DOHH2 (cell line): ENCODE data around the gene SORBS1.

Experiments
- H3F3A ChIP-seq: fragments of 200-600 bp; sonication (generic), shearing (Covaris generic); 2 replicates; pipeline ENCODE4 v1.6.0; 2016; ENCODE audit warnings: antibody characterized with exemption, mild to moderate bottlenecking; ENCODE audit not compliant: control insufficient read depth, insufficient read depth
- H3K27ac ChIP-seq: fragments of 200-600 bp; sonication (generic); 2 replicates; pipeline ENCODE4 v1.5.1; 2014; ENCODE audit warnings: low read depth, mild to moderate bottlenecking, low read length, moderate library complexity
- H3K27me3 ChIP-seq: fragments of 200-600 bp; sonication (generic); 2 replicates; pipeline ENCODE4 v1.6.1; 2014; ENCODE audit warnings: mild to moderate bottlenecking, low read length, mixed read lengths; ENCODE audit not compliant: control insufficient read depth
- H3K36me3 ChIP-seq: fragments of 200-600 bp; sonication (generic); 2 replicates; pipeline ENCODE4 v1.6.1; 2014; ENCODE audit warnings: mild to moderate bottlenecking, low read length, moderate library complexity, mixed read lengths; ENCODE audit not compliant: control insufficient read depth
- H3K4me1 ChIP-seq: fragments of 200-600 bp; sonication (generic); 2 replicates; pipeline ENCODE4 v1.6.1; 2014; ENCODE audit warnings: mild to moderate bottlenecking, low read length, mixed read lengths; ENCODE audit not compliant: control insufficient read depth
- H3K4me2 ChIP-seq: fragments of 200-600 bp; sonication (generic); 2 replicates; pipeline ENCODE4 v1.6.0; 2014; ENCODE audit warnings: mild to moderate bottlenecking, low read length, moderate library complexity
- H3K4me3 ChIP-seq: fragments of 200-600 bp; sonication (generic); 2 replicates; pipeline ENCODE4 v1.5.1; 2014; ENCODE audit warnings: mild to moderate bottlenecking, low read length, mixed read lengths
- H3K79me2 ChIP-seq: fragments of 200-600 bp; sonication (generic); 2 replicates; pipeline ENCODE4 v1.6.1; 2014; ENCODE audit warnings: mild to moderate bottlenecking, low read length, mixed read lengths; ENCODE audit not compliant: control insufficient read depth
- H3K9me2 ChIP-seq: fragments of 200-600 bp; sonication (generic); replicated peaks from 2 replicates; pipeline ENCODE4 v1.6.1; 2014; ENCODE audit warnings: mild to moderate bottlenecking, low read length, mixed read lengths; ENCODE audit not compliant: control insufficient read depth
- H3K9me3 ChIP-seq: fragments of 200-600 bp; sonication (generic); 2 replicates; pipeline ENCODE4 v1.6.1; 2014; ENCODE audit warnings: antibody characterized with exemption, low read length, mixed read lengths; ENCODE audit not compliant: control insufficient read depth, insufficient read depth
- H4K20me1 ChIP-seq: fragments of 200-600 bp; sonication (generic); 2 replicates; pipeline ENCODE4 v1.6.0; 2014; ENCODE audit warnings: low read depth, mild to moderate bottlenecking, antibody characterized with exemption, low read length, moderate library complexity; ENCODE audit not compliant: control insufficient read depth, insufficient read depth
- CTCF ChIP-seq: fragments of 200-600 bp; sonication (generic); IDR thresholded peaks from one replicate; pipeline ENCODE4 v1.5.1; 2014; ENCODE audit warnings: antibody characterized with exemption, mild to moderate bottlenecking, low read depth, low read length; ENCODE audit not compliant: poor library complexity, severe bottlenecking
- EZH2phosphoT487 ChIP-seq: fragments of 200-600 bp; sonication (generic); IDR thresholded peaks from 2 replicates; pipeline ENCODE4 v1.6.1; 2017; ENCODE audit warnings: borderline replicate concordance, mild to moderate bottlenecking, antibody characterized with exemption, low read length, moderate library complexity, mixed read lengths

Gene SORBS1

GRCh38 chr10:95509251-95509650 lies 51.9 kb downstream of the SORBS1 start:
- no peaks in the 10 kb centered on the region for H3F3A ChIP-seq
- no peaks in the 10 kb centered on the region for H4K20me1 ChIP-seq
- no peak overlapping the region for H3K4me3 ChIP-seq
- H3K9me2 ChIP-seq, result no peaks in the 10 kb centered on the region
- H3K27me3 ChIP-seq, result peaks cover 9% of the 10 kb centered on the region; the same call in 1 of the 2 replicates
- no peak overlapping the region for H3K4me2 ChIP-seq
- no peaks in the 10 kb centered on the region for H3K36me3 ChIP-seq
- H3K4me1 ChIP-seq, result no peaks in the 10 kb centered on the region
- H3K79me2 ChIP-seq, result no peaks in the 10 kb centered on the region
- no peak for TF ChIP-seq EZH2phosphoT487
- no peaks in the 10 kb centered on the region for H3K9me3 ChIP-seq
- H3K27ac ChIP-seq, result no peak overlapping the region

- no peak overlapping the region for H3K4me2 ChIP-seq
- H3K4me3 ChIP-seq, result no peak overlapping the region
- H3F3A ChIP-seq, result no peaks in the 10 kb centered on the region
- no peaks in the 10 kb centered on the region for H3K9me2 ChIP-seq
- H3K79me2 ChIP-seq, result no peaks in the 10 kb centered on the region
- TF ChIP-seq EZH2phosphoT487 (no peak), CTCF (no peak)
- no peak overlapping the region for H3K27ac ChIP-seq
- H3K9me3 ChIP-seq, result no peaks in the 10 kb centered on the region
- H3K27me3 ChIP-seq, result 0 out of 2 replicates have a peak, but pooled peaks cover 7% of the 10 kb centered on the region
- no peaks in the 10 kb centered on the region for H4K20me1 ChIP-seq
- H3K36me3 ChIP-seq, result no peaks in the 10 kb centered on the region
- H3K4me1 ChIP-seq, result no peaks in the 10 kb centered on the region
Measured at GRCh38 chr10:95508730-95509129, 52.4 kb downstream of the SORBS1 start.

- H3F3A ChIP-seq, result no peaks in the 10 kb centered on the region
- no peak for TF ChIP-seq CTCF
- no peak for TF ChIP-seq EZH2phosphoT487
- no peaks in the 10 kb centered on the region for H3K4me1 ChIP-seq
- no peak overlapping the region for H3K4me2 ChIP-seq
- H3K27me3 ChIP-seq, result 0 out of 2 replicates have a peak, but pooled peaks cover 3% of the 10 kb centered on the region
- no peaks in the 10 kb centered on the region for H3K36me3 ChIP-seq
- no peak overlapping the region for H3K4me3 ChIP-seq
- no peaks in the 10 kb centered on the region for H3K9me2 ChIP-seq
- H3K9me3 ChIP-seq, result no peaks in the 10 kb centered on the region
- no peak overlapping the region for H3K27ac ChIP-seq
- H4K20me1 ChIP-seq, result no peaks in the 10 kb centered on the region
- no peaks in the 10 kb centered on the region for H3K79me2 ChIP-seq
Measured at GRCh38 chr10:95506056-95506737, 55.0 kb downstream of the SORBS1 start.

GRCh38 chr10:95505641-95506040 lies 55.5 kb downstream of the SORBS1 start:
- Histone ChIP-seq H3K27me3 (0 out of 2 replicates have a peak, but pooled peaks cover 3% of the 10 kb centered on the region), H3K79me2 (no peaks in the 10 kb centered on the region), H3F3A (no peaks in the 10 kb centered on the region), H3K9me2 (no peaks in the 10 kb centered on the region), H3K9me3 (no peaks in the 10 kb centered on the region), H3K4me2 (no peak overlapping the region), H3K36me3 (no peaks in the 10 kb centered on the region), H3K4me1 (no peaks in the 10 kb centered on the region), H4K20me1 (no peaks in the 10 kb centered on the region), H3K4me3 (no peak overlapping the region), H3K27ac (no peak overlapping the region)
- TF ChIP-seq EZH2phosphoT487 (no peak), CTCF (no peak)
